H1 (cell line): ENCODE measurements around the gene ALDOA. TPM values are rescaled to one million over a fixed set of nuclear protein-coding genes. Genes with fewer than 3 reads are reported as not detected.

Experiments used
- ASH2L ChIP-seq: fragments of 200-600, 300-600 bp; sonication (generic); IDR thresholded peaks from one replicate; pipeline ENCODE4 v1.7.1; 2017; ENCODE audit warnings: low read length
- BACH1 ChIP-seq: IDR thresholded peaks from 2 replicates; pipeline ENCODE4 v1.6.1; 2012; ENCODE audit warnings: low read length, improper control_type of control experiment
- EZH2 ChIP-seq: fragments of 200-600 bp; sonication (generic); IDR thresholded peaks from 2 replicates; pipeline ENCODE4 v1.7.1; 2012; ENCODE audit warnings: low read depth, mild to moderate bottlenecking, moderate library complexity, low read length, inconsistent platforms; ENCODE audit not compliant: severe bottlenecking
- KDM1A ChIP-seq: fragments of 200-600, 300-600 bp; sonication (generic); IDR thresholded peaks from 2 replicates; pipeline ENCODE4 v1.7.1; 2016; ENCODE audit warnings: mild to moderate bottlenecking, low read length, borderline replicate concordance
- PHF8 ChIP-seq: fragments of 200-600 bp; sonication (generic); conservative IDR thresholded peaks from 2 replicates; pipeline ENCODE4 v1.7.1; 2012; ENCODE audit warnings: low read depth, mild to moderate bottlenecking, inconsistent platforms, low read length, moderate library complexity
- POU5F1 ChIP-seq: IDR thresholded peaks from 2 replicates; pipeline ENCODE4 v1.6.1; 2011; ENCODE audit warnings: low read depth, mild to moderate bottlenecking, low read length, moderate library complexity
- SP1 ChIP-seq: IDR thresholded peaks from 2 replicates; pipeline ENCODE4 v1.6.1; 2011; ENCODE audit warnings: low read depth, low read length
- SRF ChIP-seq: IDR thresholded peaks from 2 replicates; pipeline ENCODE4 v1.6.1; 2011; ENCODE audit warnings: mild to moderate bottlenecking, low read depth, low read length, moderate library complexity
- TEAD4 ChIP-seq: IDR thresholded peaks from 2 replicates; pipeline ENCODE4 v1.6.1; 2012; ENCODE audit warnings: low read depth, low read length, inconsistent platforms, mixed read lengths
- polyA plus RNA-seq, 7 experiments: library from polyadenylated mRNA; depleted of rRNA in 3 of 7; stranded (reverse) in 5 of 7; unstranded in 2 of 7; fragments of >200 nt in 5 of 7; fragments of 200-250 nt in 2 of 7; gene quantifications; 1 replicate in 5 of 7; 2 replicates in 1 of 7; 4 replicates in 1 of 7; pipeline versions ENCODE4 v1.2.1 to v1.2.3, GENCODE V29; 2011 to 2013; ENCODE audit warnings: missing spikeins in 2 of 7, mixed read lengths in 2 of 7
- total RNA-seq: library from RNA; stranded (reverse); fragmentation: NEBNext Ultra II Directional; extraction: Animal tissue kit (Norgen Biotek cat#: 25700); gene quantifications from 2 replicates; pipeline ENCODE4 v1.2.1, GENCODE V29; 2021
- TF ChIP-seq, protein P1 (sequence below): IDR thresholded peaks from 2 replicates; pipeline ENCODE4 v1.6.1; 2011; ENCODE audit warnings: low read length, improper control_type of control experiment

The ALDOA gene
- total and polyA plus RNA-seq, 2 of the 8 experiments (the other 6 are each of a cell fraction or from before 2014, with no cell fraction given), result 1,072 to 1,083 TPM

DNA sequence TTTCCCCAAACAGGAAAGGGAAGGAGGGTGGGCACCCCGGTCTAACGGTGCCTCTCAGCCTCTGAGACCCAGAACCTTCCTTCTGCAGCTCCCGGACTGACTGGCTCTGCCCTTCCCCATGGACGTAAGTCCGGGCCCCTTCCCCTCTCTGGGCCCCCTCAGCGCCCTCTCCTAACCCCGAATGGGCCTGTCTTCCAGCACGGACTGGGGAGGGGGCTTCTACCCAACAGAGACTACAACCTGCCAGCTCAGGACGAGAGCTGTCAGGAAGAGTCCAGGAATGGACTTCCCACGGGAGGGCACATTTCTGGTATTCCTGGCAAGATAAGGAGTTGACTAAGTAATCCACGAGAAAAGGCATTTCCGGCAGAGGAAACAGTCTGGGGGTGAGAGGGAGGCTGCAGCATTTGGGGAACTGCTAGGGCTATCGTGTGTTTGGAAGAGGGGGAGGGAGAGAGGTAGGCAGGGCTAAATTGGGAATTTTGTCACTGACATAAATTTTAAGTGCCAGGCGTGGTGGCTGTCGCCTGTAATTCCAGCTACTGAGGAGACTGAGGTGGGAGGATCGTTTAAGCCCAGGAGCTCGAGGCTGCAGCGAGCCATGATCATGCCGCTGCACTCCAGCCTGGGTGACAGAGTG is 12.1 kb upstream of the ALDOA start (continued):
- TF ChIP-seq, protein P1, sequence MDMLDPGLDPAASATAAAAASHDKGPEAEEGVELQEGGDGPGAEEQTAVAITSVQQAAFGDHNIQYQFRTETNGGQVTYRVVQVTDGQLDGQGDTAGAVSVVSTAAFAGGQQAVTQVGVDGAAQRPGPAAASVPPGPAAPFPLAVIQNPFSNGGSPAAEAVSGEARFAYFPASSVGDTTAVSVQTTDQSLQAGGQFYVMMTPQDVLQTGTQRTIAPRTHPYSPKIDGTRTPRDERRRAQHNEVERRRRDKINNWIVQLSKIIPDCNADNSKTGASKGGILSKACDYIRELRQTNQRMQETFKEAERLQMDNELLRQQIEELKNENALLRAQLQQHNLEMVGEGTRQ, result no peak
- TF ChIP-seq ASH2L (no peak), SP1 (no peak), POU5F1 (no peak), KDM1A (no peak), PHF8 (no peak), SRF (no peak), BACH1 (no peak), EZH2 (no peak), TEAD4 (no peak)
- TF ChIP-seq, all 59 proteins: peak for 0
